Thyroid gland (tissue), 4 donors: ENCODE measurements around the gene KICS2. TPM values are rescaled to one million over a fixed set of nuclear protein-coding genes. Genes with fewer than 3 reads are reported as not detected.

ENCODE experiments used
- DNase-seq, 2 donors: peaks; one replicate each; pipeline ENCODE4 v3.0.0-alpha.2; 2019
- H3K27ac ChIP-seq, 3 donors: fragments of 200-600 bp; sonication (generic); 1 replicate in 2 of 3; 2 replicates in 1 of 3; pipeline ENCODE4 v1.5.1; 2016 to 2019; ENCODE audit warnings: mild to moderate bottlenecking in 1 of 3, moderate library complexity in 1 of 3
- H3K27me3 ChIP-seq: fragments of 200-600 bp; sonication (generic); one replicate; pipeline ENCODE4 v1.5.1; 2019
- H3K36me3 ChIP-seq, 2 donors: fragments of 200-600 bp; sonication (generic); one replicate each; pipeline ENCODE4 v1.5.1; 2016 to 2019
- H3K4me1 ChIP-seq, 2 donors: fragments of 200-600 bp; sonication (generic); one replicate each; pipeline ENCODE4 v1.5.1; 2017 to 2019
- H3K4me3 ChIP-seq, 3 donors: fragments of 200-600 bp; sonication (generic); replicated peaks in 1 of 3; 1 replicate in 2 of 3; 2 replicates in 1 of 3; pipeline ENCODE4 v1.5.1; 2016; ENCODE audit warnings: mild to moderate bottlenecking in 1 of 3
- H3K9me3 ChIP-seq: fragments of 200-600 bp; sonication (generic); one replicate; pipeline ENCODE4 v1.5.1; 2017
- CTCF ChIP-seq, 6 experiments: fragments of 200-600 bp in 3 of 6; fragments of 450-650 bp in 3 of 6; sonication (generic) in 3 of 6; IDR thresholded peaks; one replicate each; pipeline ENCODE4 v1.5.1; 2016 to 2019; ENCODE audit warnings: antibody characterized with exemption in 6 of 6, mild to moderate bottlenecking in 2 of 6, inconsistent platforms in 1 of 6, moderate library complexity in 1 of 6
- POLR2A ChIP-seq, 2 donors: fragments of 450-650 bp; IDR thresholded peaks; one replicate each; pipeline ENCODE4 v1.6.1; 2017; ENCODE audit warnings: antibody characterized with exemption in 2 of 2, mild to moderate bottlenecking in 2 of 2, moderate library complexity in 1 of 2
- WGBS, 2 donors: methylation state at CpG; one replicate each; pipeline ENCODE4 v1.1.5; 2017; 5-methylcytosine and 5-hydroxymethylcytosine counted together
- intact Hi-C: fragments of 100-400 bp; cut with DNase I; formaldehyde crosslinking; loops from one replicate; pipeline ENCODE4 v1.15.1; 2023
- total RNA-seq, 4 donors: library from RNA; depleted of rRNA; stranded (reverse); fragments of >200 nt; gene quantifications; one replicate each; pipeline ENCODE4 v1.2.3, GENCODE V29; 2016

Gene KICS2
- total RNA-seq, 4 donors from 2014 or later, result 11.9 to 20.0 (median 18.6) TPM

GRCh38 chr12:64232196-64232595 is 10.1 kb upstream of the KICS2 start:
- intact Hi-C loops, result loop anchor here (10.0 kb wide), 1 partner anchor 47 kb away; no protein-coding TSS in a partner anchor
- H3K27ac ChIP-seq, result no peak overlapping the region
- no peaks in the 10 kb centered on the region for H3K4me1 ChIP-seq
- no peak overlapping the region for H3K4me3 ChIP-seq
- H3K36me3 ChIP-seq, result no peaks in the 10 kb centered on the region
- H3K9me3 ChIP-seq, result no peaks in the 10 kb centered on the region
- TF ChIP-seq POLR2A (IDR thresholded peaks at IDR 0.05), result no peak
- TF ChIP-seq CTCF (IDR thresholded peaks at IDR 0.05), result no peak
- DNase-seq, result no peak
- H3K27me3 ChIP-seq, result no peaks in the 10 kb centered on the region
- WGBS, 2 donors, result 75 to 77% methylated on average over 1 of the region's 1 CpG

GRCh38 chr12:64229796-64230195 is 7.7 kb upstream of the KICS2 start:
- no peak for DNase-seq
- Histone ChIP-seq H3K4me1 (no peaks in the 10 kb centered on the region), H3K9me3 (no peaks in the 10 kb centered on the region), H3K27ac (no peak overlapping the region), H3K27me3 (no peaks in the 10 kb centered on the region), H3K36me3 (no peaks in the 10 kb centered on the region), H3K4me3 (no peak overlapping the region)
- intact Hi-C loops, result loop anchor here (10.0 kb wide), 1 partner anchor 45 kb away; no protein-coding TSS in a partner anchor
- 80 to 83% methylated on average over 5 of the region's 5 CpGs for WGBS, 2 donors
- TF ChIP-seq CTCF (IDR thresholded peaks at IDR 0.05) (no peak), POLR2A (IDR thresholded peaks at IDR 0.05) (no peak)

GRCh38 chr12:64229240-64229639 is 7.1 kb upstream of the KICS2 start:
- intact Hi-C loops, result no loop called here
- H3K4me1 ChIP-seq, result no peaks in the 10 kb centered on the region
- no peak overlapping the region for H3K27ac ChIP-seq

GRCh38 chr12:64225626-64226025 is 3.5 kb upstream of the KICS2 start:
- H3K27ac ChIP-seq, result no peak overlapping the region
- intact Hi-C loops, result no loop called here
- no peaks in the 10 kb centered on the region for H3K27me3 ChIP-seq
- no peak overlapping the region for H3K4me3 ChIP-seq
- WGBS, 2 donors, result 36 to 86% methylated on average over 2 of the region's 2 CpGs
- H3K36me3 ChIP-seq, result no peaks in the 10 kb centered on the region
- no peak for TF ChIP-seq POLR2A (IDR thresholded peaks at IDR 0.05)
- TF ChIP-seq CTCF (IDR thresholded peaks at IDR 0.05), result no peak
- DNase-seq, result no peak
- peaks cover 4 to 8% of the 10 kb centered on the region in 2 donors for H3K4me1 ChIP-seq
- no peaks in the 10 kb centered on the region for H3K9me3 ChIP-seq

More at GRCh38 chr12:64229240-64229639, 7.1 kb upstream of the KICS2 start:
- Histone ChIP-seq H3K4me3 (no peak overlapping the region), H3K36me3 (no peaks in the 10 kb centered on the region), H3K27me3 (no peaks in the 10 kb centered on the region), H3K9me3 (no peaks in the 10 kb centered on the region)
- WGBS, 2 donors, result 53 to 62% methylated on average over 4 of the region's 4 CpGs
- TF ChIP-seq POLR2A (IDR thresholded peaks at IDR 0.05) (no peak), CTCF (IDR thresholded peaks at IDR 0.05) (no peak)
- no peak for DNase-seq

- intact Hi-C loops, result no loop called here
Observed at GRCh38 chr12:64221651-64222008, 466 bp downstream of the KICS2 start.

More at GRCh38 chr12:64221651-64222008, 466 bp downstream of the KICS2 start:
- 1% methylated on average over 9 to 10 of the region's 16 CpGs for WGBS, 2 donors
- Histone ChIP-seq H3K27me3 (no peaks in the 10 kb centered on the region), H3K36me3 (no peaks in the 10 kb centered on the region), H3K27ac (peak overlapping the region; percentile 71 to 94 (median 91)), H3K4me3 (peak overlapping the region; percentile 50 to 74 (median 52)), H3K9me3 (no peaks in the 10 kb centered on the region), H3K4me1 (peaks cover 4 to 16% of the 10 kb centered on the region in 2 donors)
- TF ChIP-seq CTCF (IDR thresholded peaks at IDR 0.05) (no peak), POLR2A (IDR thresholded peaks at IDR 0.05) (no peak)
- peak; percentile 93 to 95 for DNase-seq
